GM19238 (cell line): Measurements from ENCODE around the gene PAX3.

Experiments
- DNase-seq: peaks from one replicate; pipeline ENCODE4 v3.0.0; 2011; ENCODE audit warnings: low spot score; ENCODE audit not compliant: insufficient read length

The PAX3 gene

DNA sequence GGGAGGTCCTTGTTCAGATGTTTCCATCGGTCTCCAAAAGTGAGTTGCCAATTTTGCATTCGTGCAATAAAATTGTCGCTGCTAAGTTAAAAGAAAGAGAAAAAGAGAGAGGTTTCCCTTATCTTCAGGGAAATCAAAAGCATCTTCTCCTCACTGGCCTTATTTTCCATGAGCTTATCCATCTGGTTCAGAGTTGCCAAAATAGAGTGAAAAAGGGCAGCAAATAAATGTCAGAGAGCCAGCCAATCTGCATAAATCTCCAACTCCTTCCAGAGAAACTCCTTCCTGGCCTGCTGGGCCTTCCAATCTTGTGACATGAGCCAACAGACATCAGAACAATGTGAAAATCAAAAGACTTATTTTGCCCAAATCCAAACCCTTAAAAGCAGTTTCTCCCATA is 28.4 kb downstream of the PAX3 start:
- no peak for DNase-seq

DNA sequence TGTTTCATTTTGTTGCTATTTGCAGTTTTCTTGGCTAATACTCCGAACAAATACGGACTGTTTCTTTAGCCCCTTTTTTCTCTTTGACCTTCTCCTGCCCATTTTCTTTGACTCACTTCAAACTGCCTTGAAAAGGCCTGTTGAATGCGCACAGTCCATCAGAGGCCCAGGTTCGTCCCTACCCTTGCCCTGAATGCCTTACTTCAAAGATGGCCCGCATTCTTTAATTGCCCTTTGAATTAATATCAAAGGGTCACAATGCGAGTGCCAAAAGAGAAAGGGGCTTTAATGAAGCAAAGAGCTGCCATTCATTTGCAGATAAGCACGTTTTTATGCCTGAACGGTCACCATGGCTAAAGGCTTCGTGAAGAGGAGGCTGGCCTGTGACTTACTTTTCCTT is 29.7 kb downstream of the PAX3 start:
- no peak for DNase-seq

DNA sequence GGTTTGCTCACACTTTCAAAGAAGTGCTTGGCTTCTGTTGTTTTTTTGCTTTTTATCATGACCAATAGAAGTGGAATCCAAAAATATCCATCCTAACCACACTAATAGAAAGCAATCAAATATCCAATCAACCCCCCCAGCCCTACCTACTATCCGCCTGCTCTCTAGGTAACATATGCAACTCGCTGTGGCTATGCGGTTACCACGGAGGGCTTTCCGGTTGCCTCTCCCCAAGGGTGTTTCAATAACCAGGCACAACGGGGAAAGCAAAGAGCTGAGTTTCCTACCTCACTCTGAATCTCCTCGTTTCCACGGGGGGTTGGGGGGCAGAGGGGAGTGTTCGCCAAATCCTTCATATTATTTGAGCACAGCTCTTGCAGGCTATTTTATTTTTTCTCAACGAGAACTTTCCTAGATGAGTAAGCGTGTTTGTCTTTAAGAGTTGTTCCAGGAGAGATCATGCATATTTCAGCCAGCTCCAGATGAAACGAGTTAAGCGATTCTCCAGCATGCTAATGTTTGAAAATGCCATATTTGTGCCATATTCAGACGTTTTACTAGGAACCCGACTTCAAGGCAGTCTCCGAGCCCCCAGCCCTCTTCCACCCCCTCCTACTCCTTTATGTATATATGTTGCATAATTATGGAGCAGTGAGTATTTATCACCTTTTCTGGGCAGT is 30.3 kb downstream of the PAX3 start:
- DNase-seq: no peak

- no peak for DNase-seq
Measured at GRCh38 chr2:222264791-222265320, 33.9 kb downstream of the PAX3 start.

DNA sequence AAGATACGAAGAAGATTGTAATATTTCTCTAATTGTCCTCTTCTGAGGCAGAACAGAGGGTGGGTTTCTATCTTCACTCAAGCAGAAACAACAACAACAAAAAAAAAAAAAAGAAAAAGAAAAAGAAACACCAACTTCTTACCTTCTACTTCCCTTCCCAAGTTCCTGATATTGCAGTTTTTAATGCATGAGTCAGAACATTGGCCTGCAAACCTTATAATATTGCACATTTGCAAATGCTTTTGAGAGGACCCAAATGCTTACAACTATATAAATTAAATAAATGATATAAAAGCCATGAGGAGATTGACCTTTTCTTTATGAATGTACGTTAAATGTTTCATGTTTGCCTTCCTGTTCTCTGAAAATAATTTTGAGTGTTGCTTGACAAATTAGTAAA is 37.3 kb downstream of the PAX3 start:
- DNase-seq: no peak

DNA sequence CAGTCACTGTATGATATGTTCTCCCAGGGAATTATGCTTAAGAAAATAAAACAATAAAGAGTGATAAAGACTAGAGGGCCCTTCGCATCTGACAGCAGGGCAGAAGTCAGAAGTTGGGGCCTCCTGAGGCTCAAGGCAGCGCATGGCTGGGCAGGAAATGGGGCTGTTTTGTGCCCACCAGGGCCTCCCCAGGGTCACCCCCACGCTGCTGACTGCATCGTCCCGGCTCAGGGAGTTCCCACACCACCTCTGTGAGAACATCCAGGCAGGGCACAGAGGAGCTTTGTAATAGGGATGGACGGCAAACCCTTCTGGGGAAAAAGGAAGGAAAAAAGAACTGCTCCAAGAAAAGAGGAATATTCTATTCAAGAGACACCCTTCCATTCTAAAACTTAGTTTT is 41.2 kb downstream of the PAX3 start:
- no peak for DNase-seq

DNA sequence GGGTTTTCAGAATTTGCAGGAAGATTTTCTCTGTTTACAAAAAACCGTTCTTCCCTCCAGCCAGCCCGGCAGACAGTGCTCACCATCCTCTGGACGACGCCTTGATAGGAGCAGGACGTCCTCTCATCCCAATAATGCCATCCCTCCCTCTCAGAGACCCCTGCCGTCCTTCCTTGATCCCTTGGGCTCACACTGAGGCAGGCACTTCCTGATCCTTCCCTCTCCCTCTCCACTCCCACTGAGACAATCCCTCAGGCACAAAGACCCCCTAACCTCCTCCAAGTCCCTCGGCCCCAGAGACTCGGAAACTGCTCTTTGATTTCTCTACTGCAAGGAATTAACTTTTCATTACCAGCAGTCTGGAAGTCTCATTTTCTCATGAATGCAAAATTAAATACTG is 42.5 kb downstream of the PAX3 start:
- no peak for DNase-seq

GRCh38 chr2:222255090-222255489 is 43.7 kb downstream of the PAX3 start:
- DNase-seq: no peak

- DNase-seq: no peak
Measured at GRCh38 chr2:222250313-222250712, 48.5 kb downstream of the PAX3 start.

DNA sequence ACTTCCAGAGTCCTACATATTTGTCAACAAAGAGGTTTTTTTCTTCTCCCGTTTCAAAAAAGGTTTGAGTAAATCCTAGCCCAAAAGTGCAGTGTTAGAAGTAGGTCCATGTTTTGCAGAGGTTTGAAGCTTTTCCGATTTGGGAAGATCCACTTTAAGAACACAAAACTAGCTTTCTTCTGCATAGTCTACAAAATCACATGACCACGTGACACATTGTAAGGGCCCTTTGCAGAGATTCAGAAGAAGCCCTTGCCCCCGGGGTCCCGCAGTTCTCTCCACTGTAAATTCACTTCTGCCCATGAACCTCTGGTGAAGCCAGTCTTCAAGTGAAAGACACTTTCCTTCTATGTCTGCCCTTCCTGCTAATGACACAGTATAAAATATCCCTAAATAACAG is 49.4 kb downstream of the PAX3 start:
- no peak for DNase-seq

- DNase-seq: no peak
Measured at GRCh38 chr2:222248818-222249217, 50.0 kb downstream of the PAX3 start.

DNA sequence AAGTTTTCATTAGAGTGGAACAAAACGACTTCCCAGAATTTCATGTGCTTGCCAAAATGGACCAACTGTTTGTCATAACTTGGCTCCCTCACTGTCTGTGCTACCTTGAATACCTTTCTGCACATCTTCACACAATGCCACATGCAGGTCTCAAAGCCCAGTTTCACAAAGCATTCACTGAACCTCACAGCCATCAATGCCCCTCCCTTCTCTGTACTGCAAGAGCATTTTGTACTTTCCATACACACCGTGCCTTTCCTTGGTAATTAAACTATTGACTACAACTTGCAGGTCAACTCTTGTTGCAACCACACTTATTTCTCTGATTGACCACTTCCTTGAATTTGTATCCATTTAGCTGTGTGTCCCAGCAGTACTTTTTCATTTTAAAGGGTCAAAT is 50.5 kb downstream of the PAX3 start:
- DNase-seq: no peak

- no peak for DNase-seq
Measured at GRCh38 chr2:222242532-222242931, 56.3 kb downstream of the PAX3 start.

DNA sequence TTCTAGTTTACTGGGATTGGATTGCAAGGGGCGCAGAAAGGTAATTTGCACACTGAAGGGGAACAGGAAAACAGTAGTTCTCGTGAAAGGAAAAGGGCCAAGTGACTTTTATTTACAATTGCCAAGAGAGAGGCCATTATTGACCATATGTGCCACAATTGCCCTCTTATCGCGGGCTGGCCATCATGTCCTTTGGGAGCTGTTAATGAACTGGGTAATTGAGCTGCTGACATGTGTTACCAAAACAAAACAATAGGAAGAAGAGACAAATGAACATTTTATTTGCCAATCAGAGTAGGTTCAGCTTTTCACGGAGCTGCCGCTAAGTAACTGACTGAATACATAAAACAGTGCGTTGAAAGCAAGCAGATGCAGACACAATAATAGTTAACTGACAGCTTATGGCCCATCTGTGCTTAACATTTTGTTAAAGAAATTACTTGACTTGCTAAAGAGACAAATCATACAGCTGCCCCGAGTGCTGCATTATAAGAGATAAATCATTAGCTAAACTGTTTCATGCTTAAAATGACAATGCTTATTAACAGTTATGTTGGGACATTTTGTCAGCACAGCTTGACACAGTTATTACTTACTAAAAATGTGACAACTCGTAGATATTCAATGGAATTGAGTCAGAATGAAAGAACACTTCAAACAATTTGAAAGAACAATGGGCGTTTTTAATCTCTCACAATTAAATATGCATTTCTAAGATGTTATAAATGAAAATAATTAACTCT is 57.5 kb downstream of the PAX3 start:
- no peak for DNase-seq

DNA sequence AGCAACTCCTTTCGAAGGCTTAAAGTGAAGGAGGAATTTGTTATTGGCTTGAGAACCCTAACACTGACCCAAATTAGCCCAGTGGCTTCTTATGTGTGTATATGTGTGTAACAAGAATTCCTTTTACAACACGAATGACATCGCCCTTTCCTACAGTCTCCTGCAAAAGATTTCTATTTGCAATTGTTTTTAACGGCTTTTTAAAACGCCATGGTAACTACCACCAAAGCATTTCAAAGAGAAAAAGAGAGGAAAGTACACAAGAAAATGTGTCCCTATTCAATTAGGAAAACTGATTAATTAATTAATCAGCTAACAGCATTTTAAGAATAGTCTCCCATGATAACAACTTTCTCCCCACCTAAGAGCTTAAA is 58.1 kb downstream of the PAX3 start:
- DNase-seq: no peak

GRCh38 chr2:222239945-222240675 is 58.7 kb downstream of the PAX3 start:
- no peak for DNase-seq

DNA sequence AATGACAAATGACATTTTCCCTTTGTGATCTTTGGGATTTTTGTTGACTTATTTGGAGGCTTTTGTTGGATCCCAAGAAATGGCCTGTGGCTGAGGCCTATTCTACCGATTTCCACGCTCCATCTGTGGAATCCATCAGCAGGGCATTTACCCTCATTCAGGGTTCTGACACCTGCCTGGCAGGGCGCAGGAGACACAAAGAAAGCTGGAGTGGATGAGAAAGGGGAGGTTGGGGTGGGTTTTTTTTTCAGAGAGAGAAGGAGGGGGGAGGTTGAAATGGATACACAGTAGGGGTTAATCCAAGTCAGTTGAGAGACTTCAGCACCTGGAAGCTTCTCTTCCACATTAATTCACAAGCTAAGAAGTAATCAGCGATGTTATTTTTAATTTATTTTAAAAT is 59.7 kb downstream of the PAX3 start:
- no peak for DNase-seq

GRCh38 chr2:222238072-222238471 is 60.7 kb downstream of the PAX3 start:
- no peak for DNase-seq

GRCh38 chr2:222232839-222233238 is 66.0 kb downstream of the PAX3 start:
- no peak for DNase-seq

DNA sequence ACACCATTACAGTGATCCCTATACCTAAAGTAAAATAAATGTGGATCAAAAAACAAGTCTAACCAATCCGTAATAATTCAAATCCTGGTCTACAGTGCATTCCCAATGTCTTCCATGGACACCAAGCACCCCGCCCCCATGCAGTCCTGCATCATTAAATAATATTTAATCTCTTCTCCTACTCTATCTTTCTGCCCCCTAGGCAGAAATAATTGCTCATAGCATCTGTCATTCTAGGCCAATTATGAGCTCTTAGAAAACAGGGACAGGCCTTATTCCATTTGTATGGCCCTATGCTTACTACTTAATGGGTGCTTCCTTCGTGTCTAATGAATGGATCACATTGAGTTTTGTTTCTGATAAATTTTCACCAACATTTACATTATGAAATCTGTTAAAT is 66.4 kb downstream of the PAX3 start:
- DNase-seq: no peak

DNA sequence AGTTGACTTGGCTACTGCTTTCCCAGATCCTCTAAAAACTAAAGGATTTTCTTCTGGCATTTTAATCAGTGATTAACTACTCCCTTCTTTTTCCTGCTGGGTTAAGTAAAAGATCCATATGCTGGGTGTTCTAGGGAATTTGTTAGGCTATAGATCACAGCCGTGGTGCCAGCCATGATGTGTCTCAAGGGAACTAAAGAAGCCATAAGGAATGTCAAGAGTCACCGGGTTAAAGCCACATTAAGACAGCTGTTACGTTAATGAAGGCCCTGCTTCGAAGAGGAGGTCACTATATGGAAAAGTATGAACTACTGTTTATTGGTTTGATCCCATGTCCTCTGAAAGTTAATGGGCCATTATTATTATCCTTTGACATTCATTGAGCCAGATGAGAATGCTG is 70.7 kb downstream of the PAX3 start:
- no peak for DNase-seq

DNA sequence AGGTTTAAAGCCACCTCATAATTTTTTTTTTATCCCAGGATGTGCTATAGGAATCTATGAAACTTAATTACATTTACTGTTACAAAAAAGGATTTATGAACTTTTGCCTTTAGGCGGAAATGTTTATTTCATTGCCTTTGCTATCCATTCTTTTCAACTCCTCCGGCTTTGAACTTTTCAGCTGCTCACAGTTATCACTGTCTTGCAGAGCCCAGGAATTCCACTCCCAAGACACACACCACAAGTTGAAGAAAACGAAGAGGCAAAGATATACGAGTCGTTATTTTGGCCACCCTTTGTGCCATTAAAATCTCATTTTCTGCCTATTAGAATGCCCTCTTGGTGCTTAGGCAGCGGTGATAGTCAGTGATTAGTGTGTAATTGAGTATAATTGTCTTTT is 80.0 kb downstream of the PAX3 start:
- no peak for DNase-seq
